Measurements from ENCODE around the gene MIX23.

GRCh38 chr3:122356402-122356801 lies 26.6 kb downstream of the MIX23 start:
- peak in 6 of 12 donors; percentile 17 to 46 (median 36) for TF ChIP-seq CTCF (IDR thresholded peaks at IDR 0.05)
- TF ChIP-seq POLR2A (IDR thresholded peaks at IDR 0.05), result no peak
